CD4-positive, alpha-beta T cell treated with Interleukin-17A for 4 hours (primary cell): Measurements from ENCODE around the gene DPF3.

ENCODE experiments used
- DNase-seq: peaks from one replicate; pipeline ENCODE4 v3.0.0-alpha.2; 2020; ENCODE audit warnings: mixed read lengths

The DPF3 gene

GRCh38 chr14:72673179-72673578 lies 220.7 kb downstream of the DPF3 start:
- no peak for DNase-seq

DNA sequence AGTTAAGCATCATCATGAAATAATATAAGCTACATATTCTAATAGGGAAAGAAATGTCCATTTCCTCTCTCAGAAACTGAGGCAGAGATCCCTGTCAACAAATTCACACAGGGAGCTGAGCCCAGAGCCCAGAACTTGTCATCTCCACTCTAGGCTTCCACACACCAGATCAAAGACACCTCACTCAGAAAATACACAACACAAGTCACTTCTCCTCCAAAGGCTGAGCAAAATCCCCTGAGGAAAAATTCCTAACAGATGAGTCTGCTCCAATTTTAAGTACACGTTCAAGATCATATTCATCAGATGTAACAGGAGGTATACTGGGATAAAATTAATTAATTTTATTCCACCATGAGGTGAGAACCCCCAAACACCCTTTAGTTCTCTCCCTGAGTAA lies 227.3 kb downstream of the DPF3 start:
- no peak for DNase-seq

DNA sequence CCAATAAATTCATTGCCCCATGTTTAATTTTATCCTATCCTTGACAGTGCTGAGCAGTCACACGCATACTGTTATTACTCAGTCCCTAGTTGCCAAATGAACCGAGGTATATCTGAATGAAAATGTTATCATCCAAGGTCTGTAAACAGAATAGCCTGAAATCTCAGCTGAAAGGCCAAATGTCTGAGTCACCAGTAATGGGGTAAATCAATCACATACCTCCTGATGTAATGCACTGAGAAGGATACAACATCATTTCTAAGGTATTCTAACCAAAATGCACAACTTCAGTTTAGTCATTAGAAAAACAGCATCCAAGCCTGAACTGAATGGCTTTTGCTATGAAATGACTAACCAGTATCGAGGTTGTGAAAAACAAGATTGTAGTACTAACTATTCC lies 228.6 kb downstream of the DPF3 start:
- DNase-seq, result no peak

GRCh38 chr14:72664651-72665050 lies 229.2 kb downstream of the DPF3 start:
- DNase-seq, result no peak

DNA sequence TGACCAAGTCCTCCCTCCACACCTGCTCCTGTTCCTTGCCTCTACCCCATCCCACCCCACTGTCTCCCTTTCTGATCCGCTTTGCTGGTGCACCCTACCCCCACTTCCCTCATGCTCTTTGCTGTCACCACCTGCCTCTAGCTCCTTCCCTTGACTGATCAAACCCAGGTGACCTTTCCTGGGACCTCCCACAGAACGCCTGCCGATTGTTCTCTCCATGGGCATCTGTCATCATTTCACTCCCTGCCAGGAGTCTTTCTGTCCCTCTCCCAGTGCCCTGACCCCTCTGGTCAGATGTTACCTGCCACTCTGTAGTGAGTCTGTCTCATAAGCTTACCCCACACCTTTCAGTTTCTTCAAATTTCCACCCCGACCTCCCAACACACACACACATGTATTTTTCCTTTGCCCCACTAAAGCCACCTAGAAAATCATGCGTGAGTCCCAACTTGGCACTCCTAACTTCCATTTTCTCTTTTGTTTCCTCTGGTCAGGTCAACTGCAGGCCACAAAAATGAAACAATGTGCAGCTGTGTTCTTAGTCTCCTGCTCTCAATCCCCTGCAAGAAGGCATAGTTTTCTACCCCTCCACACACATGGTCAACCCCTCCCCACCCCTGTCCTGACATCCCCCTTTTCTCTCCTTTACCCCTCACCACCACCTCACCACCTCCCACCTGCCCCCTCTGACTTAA lies 229.8 kb downstream of the DPF3 start:
- no peak for DNase-seq

DNA sequence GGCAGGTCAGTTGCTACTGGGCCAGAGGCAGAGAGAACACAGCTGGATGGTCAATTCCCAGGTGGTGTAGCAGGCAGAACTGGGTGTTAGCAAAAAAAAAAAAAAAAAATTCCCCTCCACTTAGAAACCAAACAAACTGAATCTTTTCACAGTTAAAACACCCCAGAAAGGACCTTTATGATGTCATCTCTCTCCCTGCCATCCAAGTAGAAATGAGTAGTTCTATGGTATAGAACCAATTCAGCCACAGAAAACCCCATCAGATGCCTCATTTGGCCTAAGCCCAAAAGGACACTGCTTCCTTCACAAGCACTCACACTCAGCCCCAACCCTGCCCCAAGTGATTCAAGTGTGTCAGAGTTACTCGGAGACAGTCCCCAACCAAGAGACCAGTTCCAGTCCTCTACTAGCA lies 230.8 kb downstream of the DPF3 start:
- no peak for DNase-seq

DNA sequence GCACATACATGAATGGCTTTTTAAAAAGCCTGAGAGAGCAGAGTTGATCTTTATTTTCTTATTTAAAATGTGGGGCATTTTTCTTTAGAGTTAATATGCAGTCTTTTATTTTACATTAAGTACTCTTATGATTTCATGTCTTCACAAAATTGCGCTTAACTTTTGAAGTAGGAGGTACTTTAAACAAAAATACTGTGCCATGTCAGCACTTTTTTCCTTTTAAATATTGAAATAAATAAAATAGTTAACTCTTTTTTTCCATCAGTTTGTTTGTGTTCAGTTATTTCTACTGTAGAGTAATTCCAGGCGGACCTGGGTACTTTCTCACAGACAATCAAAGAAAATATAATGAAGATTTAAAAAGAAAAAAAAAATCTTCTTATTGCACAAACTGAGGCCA lies 231.7 kb downstream of the DPF3 start:
- no peak for DNase-seq

- DNase-seq, result no peak
Observed at GRCh38 chr14:72657214-72657921, 236.5 kb downstream of the DPF3 start.

- no peak for DNase-seq
Observed at GRCh38 chr14:72653026-72653425, 240.9 kb downstream of the DPF3 start.

DNA sequence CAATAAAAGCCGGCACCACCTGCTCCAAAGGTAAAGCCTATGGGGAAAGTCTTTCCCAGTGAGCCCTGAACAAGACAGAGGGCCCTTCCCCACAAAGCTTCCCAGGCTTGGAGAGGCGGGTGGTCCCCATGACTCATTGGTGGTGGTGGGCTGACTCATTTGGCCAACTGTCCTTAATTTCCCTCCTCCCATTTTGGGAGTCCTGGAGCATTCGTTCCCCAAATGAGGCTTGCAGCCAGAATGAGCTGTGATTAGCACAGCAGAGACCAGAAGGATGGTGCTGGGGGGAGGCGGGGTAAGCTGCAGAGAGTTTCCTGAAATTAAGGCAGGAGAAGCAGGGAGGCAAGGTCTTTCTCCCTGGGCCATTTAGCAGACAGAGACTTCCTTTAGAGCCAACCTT lies 241.7 kb downstream of the DPF3 start:
- no peak for DNase-seq

DNA sequence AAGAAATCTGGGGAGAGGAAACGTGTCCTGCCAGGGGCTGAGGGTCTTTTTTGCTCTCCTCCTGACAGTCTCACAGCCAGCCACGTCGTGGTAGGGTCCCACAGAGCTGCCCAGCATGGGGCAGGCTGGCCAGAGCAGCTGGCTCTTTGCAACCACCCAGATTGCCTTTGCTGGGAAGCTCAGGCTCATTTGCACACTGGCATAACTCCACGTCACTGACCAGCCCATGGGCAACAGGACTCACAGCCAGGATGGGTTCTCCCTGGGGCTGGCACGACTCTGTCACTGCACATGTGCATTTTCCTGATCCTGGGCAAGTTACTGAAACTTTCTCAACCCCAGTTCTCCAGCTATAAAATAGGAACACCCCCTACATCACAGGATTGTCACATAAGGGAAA lies 242.2 kb downstream of the DPF3 start:
- DNase-seq, result no peak

DNA sequence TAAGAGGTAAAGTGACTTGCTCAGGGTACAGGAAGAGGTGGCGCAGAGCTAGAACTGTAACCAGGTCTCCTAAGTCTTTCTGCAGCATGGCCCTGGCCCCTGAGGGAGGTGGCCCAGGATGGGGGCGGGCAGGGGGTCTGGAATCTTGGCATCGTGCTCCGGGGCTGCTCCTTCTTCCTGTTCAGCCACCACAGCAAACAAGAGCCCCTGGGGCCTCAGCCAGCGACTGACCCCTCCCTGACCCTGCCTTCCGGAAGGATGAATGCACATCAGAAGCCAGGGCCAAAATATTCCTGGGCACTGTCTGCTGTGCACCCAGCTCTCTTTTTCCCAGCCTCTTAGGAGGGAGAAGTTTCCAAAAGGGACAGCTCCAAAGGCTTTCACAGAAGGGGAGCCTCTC lies 242.8 kb downstream of the DPF3 start:
- DNase-seq, result no peak

DNA sequence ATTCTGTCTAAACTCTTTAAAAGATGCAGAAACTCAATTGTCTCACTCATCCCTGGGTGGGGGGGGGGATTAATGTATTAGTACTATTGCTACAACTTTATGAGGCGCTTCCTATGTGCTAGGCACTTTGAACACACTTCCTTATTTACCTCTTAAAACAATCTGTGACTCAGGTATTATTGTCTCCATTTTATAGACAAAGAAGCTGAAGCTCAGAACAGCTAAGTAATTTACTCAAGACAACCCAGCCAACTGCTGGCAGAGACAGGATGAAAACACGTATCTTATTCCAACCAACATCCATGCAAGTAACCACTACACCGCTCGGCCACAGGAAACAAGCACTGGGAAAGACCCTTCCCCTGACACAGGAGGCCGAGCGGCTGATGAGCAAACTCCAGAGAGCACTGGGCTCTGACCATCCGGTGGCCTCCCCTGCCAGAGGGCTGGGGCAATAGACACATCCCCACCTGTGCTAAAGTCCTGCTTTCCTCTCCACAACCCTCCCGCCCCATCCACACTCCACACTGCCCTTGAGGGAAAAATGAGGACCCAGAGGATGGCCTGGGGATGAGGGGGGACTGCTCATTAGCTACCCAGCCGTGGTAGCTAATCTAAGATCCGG lies 244.2 kb downstream of the DPF3 start:
- no peak for DNase-seq

DNA sequence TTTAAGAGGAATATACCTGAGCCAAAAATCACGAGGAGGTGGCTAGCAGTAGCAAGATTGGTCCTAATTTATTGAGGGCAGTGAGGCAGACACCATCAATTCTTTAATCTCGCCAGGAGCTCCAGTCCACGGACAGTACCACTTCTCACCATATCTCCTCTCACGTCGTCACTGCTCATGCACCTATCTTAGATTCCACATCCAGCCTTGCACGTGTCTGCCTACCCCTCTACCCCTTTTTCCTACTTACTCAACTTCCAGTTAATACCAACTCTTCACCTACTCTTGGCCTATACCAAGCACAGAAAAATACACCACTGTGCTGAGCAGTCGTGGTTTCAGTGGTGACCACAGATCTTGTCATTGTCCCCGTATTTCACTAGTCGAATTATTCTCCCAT lies 246.1 kb downstream of the DPF3 start:
- no peak for DNase-seq

DNA sequence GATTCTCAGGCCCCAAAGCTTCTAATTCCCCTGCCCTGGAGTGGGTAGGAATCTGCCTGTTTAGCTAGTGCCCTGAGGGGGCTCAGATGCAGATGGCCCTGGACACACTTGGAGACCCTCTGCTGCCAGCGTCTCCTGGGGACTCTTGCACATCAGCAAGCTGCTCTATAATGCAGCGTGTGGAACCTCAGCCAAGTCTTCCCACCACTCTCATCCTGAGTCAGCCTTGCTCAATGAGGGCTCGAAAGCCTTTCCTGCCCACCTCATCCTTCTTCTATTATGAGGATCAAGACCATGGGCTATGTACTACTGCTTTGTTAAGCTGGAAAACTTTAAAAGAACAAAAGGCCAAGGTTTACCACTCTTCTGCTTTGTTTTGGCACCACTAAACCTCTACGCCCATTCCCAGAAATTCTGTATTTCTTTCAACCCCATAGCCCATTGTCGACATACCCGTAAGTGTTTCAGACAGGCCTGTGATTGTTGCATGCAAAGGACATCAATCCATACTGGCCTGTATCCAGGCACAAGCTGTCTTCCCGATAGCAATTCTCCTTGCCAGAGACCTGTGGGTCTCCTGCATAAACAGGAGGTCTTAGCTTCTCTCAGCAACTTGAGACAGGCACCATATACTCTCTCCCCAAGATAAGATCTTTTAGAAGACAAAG lies 246.9 kb downstream of the DPF3 start:
- DNase-seq, result no peak

- DNase-seq, result no peak
Observed at GRCh38 chr14:72645706-72646105, 248.2 kb downstream of the DPF3 start.

DNA sequence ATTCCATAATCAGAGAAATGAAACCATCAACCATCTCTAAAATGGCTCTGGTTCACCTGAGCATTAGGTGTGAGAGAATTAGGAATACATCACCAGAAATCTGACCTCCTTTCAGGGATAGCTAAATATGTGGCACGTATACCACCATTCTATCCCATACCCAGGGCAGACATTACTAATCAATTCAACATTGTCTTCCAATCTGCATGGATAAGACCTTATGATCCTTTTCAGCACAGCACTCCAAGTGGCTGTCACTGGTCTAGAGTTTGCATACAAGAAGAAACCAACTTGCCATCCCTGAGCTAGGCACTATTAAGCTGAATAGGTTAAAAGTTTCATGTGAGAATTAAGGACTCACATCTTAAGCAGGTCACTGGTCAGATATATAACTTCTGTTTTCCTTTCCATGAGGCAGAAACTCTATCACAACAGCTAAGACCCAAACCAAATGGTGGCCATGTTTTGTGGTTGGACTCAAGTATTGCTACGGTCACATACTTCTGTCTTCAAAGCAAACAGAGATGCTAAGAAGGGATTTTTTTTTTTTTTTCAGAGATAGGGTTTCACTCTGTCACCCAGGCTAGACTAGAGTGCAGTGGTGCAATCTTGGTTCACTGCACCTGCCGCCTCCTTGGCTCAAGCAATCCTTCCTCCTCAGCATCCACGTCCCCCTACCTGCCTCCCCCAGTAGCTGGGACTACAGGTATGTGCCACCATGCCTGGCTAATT lies 249.0 kb downstream of the DPF3 start:
- DNase-seq, result no peak

DNA sequence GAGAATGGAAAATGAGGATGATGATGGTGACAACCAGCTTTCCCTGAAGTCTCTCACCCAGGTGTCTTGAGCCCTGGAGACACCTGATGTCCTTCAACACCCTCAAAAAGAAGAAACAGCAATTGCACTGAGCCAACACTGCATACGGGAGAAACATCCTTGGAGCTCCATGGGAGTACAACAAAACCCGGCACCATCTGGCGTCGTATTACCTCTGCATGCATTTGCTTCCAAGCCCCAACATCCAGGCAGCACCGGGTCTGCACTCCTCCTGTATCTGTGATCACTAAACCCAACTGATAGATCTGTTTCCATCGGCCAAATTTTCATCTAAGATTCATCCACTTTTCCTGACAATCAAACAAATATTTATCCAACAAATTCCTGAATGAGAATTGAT lies 249.9 kb downstream of the DPF3 start:
- DNase-seq, result no peak

DNA sequence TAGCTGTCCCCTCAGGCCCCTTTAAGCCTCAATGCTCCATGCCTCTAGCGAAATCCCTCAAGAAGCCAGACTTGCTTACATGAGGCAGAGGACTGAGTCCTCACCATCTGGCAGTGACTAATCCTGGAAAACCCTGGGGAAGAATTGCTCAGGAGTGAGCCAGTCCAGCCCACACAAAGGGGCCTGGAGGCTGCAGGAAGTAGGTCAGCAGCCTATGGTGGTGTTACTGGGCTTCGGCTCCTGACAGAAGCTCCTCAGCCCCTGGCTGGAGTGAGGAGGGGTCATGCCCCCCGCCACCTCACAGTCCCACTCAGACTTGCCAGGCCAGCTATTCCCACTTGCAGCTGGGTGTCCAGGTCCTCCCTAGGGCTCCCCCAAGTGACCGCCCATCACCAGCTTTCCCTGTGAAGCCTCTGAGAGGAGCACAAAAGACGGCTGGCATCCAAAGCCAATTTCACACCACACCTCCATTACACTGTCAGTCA lies 250.5 kb downstream of the DPF3 start:
- DNase-seq, result no peak

DNA sequence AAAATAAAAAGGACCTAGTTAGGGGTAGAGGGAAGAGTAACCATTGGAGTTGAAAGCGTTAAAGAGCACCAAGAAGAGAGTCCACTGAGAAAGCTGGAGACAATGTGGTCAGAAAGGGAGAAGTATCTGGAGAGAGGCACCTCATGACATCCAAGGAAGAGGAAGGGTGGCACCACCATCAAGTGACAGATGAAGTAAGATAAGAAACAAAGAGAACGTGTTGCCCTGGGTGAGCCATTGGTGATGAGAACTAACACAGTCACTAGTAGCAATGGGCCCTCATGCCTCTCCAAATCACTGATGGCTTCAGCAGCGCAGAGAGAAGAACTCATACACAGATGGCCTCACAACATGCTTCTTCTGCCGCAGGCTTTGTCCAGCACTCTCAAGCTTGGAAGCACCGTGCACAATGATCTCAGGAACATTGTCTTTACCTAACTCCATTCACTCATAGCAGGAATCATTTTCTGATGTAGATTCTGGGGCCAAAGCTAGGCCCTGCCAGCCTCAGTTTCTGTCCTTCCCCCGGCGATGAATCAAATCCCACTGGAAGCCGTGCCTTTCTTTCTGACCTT lies 252.9 kb downstream of the DPF3 start:
- no peak for DNase-seq

DNA sequence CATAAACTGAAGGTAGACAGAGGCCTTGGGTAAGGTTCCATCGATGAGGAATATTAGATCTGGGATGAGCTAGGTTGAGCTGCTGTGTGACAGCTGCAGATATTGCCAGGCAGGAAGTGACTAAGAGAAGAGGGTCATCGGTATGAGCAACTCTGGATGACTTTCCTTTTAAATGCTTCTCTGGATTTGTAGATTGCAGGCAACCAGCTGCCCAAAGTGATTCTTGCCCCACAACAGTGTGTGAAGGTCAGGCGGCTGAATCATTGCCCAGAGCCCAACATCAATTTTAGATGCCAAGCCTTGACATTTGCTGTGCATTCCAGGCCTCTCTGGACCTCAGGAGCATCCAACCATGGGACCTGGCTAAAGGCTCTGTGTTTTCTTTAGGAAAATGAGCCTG lies 255.9 kb downstream of the DPF3 start:
- DNase-seq, result no peak

DNA sequence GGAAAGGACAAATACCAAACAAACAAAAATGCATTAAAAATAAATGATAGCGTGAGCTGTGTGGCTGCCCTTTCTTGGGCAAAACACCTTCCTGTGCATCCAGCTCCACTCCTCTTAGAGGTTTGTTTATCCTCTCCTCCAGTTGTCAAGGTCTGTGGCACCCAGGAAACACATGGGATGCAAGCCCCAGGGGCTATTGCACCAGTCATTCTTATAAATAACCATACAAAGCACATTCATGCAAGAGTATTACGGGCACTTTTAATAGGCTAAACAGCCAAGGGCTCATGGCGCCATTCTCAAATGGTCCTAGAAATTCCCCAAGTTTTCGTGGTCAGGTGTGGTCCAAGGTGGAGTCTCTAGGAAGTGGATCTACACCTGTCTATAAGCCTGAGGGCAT lies 257.0 kb downstream of the DPF3 start:
- no peak for DNase-seq

GRCh38 chr14:72636094-72636493 lies 257.8 kb downstream of the DPF3 start:
- DNase-seq, result no peak
